ENCODE data around the gene CALHM1. TPM values are rescaled to one million over a fixed set of nuclear protein-coding genes. Genes with fewer than 3 reads are reported as not detected.

CALHM1 gene
- total and polyA plus RNA-seq, 2 of the 8 experiments (the other 6 are each of a cell fraction or from before 2014, with no cell fraction given) = 0.29 to 0.34 TPM

DNA sequence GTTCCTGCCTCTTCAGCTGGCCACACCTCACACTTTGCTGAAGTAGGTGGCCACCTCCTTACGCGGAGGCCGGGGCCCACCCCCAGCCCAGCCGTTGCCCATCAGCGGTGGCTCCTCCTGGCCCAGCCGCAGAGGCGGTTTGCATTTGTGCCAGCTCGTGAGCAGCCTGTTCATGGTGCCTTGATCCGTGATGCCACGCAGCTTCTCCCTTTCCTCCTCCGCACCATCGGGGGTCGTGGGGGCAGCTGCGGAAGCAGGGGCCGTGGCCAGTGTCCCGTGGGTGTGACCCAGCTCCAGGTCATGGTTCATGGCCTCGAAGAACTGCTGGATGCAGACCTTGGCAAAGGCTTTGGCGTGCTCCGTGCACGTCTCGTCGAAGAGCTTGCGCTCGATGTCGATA is 3.5 kb downstream of the CALHM1 start:
- POLR2A ChIA-PET (ENCODE audit: partially characterized antibody) = interaction anchor here (1.1 to 1.4 kb wide), 4 partner anchors 8 to 17 kb away, joined by 3 to 4 read pairs (median 3); no protein-coding TSS in a partner anchor
- H3K27me3 ChIP-seq (replicated peaks in 1 of 4; ENCODE audit: control insufficient read depth in 3 of 4, extremely low read depth in 1 of 4, insufficient read depth in 3 of 4, low read length in 3 of 4) = no peaks in the 10 kb centered on the region; a peak in 2 of 7 replicates
- no peaks in the 10 kb centered on the region for H3K79me1 ChIP-seq (ENCODE audit: low read depth, low read length)
- no peaks in the 10 kb centered on the region for H3K79me2 ChIP-seq (ENCODE audit: control insufficient read depth in 1 of 2, insufficient read depth in 2 of 2, low read length in 2 of 2)
- no peak overlapping the region for H2BK15ac ChIP-seq (ENCODE audit: low read length)
- 93% methylated on average over 23 of the region's 25 CpGs; no CpG with 5 or more reads in 1 of the 2 experiments for WGBS, 2 experiments (ENCODE audit: extremely low coverage in 1 of 2, insufficient coverage in 1 of 2, insufficient read length in 1 of 2, insufficient replicate concordance in 2 of 2, low coverage in 1 of 2, low lambda C conversion rate in 2 of 2, missing lambda C conversion rate in 1 of 2)
- no peak overlapping the region for H3K23ac ChIP-seq (ENCODE audit: insufficient read length)
- CTCF ChIA-PET (ENCODE audit: partially characterized antibody) = interaction anchor here (0.9 to 6.0 kb wide), 13 partner anchors 12 to 231 kb away, joined by 3 to 47 read pairs (median 4); partner anchors contain the start of gene CALHM3
- H3K9ac ChIP-seq (replicated peaks in 1 of 4; ENCODE audit: extremely low read depth in 1 of 4, low read depth in 3 of 4, low read length in 3 of 4) = no peak overlapping the region
- no peak overlapping the region for H3K18ac ChIP-seq (ENCODE audit: extremely low read depth, low read length)
- H2AFZ ChIP-seq (ENCODE audit: low read length) = no peak overlapping the region
- H2BK20ac ChIP-seq (ENCODE audit: low read length) = no peak overlapping the region
- H4K5ac ChIP-seq (ENCODE audit: insufficient read length, low read depth, low read length) = no peak overlapping the region
- no peak overlapping the region for H3K4me2 ChIP-seq (ENCODE audit: insufficient read depth in 1 of 2, low read depth in 2 of 2, low read length in 2 of 2)
- H3K27ac ChIP-seq (ENCODE audit: low read depth, low read length) = no peak overlapping the region
- H4K20me1 ChIP-seq (replicated peaks in 1 of 2; ENCODE audit: control insufficient read depth in 1 of 2, insufficient read depth in 2 of 2, low read length in 2 of 2) = no peaks in the 10 kb centered on the region
- FAIRE-seq = no peak
- H3K23me2 ChIP-seq (ENCODE audit: low read depth, low read length) = peaks cover 3% of the 10 kb centered on the region; the same call in 1 of the 2 replicates
- H2BK5ac ChIP-seq (ENCODE audit: low read depth, low read length) = no peak overlapping the region
- no peak overlapping the region for H3K14ac ChIP-seq (ENCODE audit: insufficient read length)
- no peak overlapping the region for H2AK5ac ChIP-seq (ENCODE audit: low read depth, low read length)
- no peak overlapping the region for H3K56ac ChIP-seq (replicated peaks; ENCODE audit: insufficient read length, low read depth, low read length)
- H4K91ac ChIP-seq (replicated peaks; ENCODE audit: insufficient read length, low read length) = no peak overlapping the region
- DNase-seq (ENCODE audit: low read depth in 1 of 2, low spot score in 2 of 2) = no peak
- no peak overlapping the region for H2BK120ac ChIP-seq (replicated peaks; ENCODE audit: low read depth, low read length)
- H3K36me3 ChIP-seq (ENCODE audit: control insufficient read depth in 2 of 4, insufficient read depth in 4 of 4, low read length in 3 of 4) = no peaks in the 10 kb centered on the region
- no peak overlapping the region for H3K4me3 ChIP-seq (ENCODE audit: extremely low read depth in 1 of 4, insufficient read depth in 2 of 4, low read depth in 3 of 4, low read length in 4 of 4)
- peaks cover 0 to 22% (median 11%) of the 10 kb centered on the region in 4 experiments; a peak in 5 of 7 replicates for H3K4me1 ChIP-seq (replicated peaks in 1 of 4; ENCODE audit: control insufficient read depth in 3 of 4, insufficient read depth in 4 of 4, low read length in 3 of 4)
- no peak overlapping the region for H2BK12ac ChIP-seq (ENCODE audit: low read depth, low read length)
- no peak overlapping the region for H3K4ac ChIP-seq (replicated peaks; ENCODE audit: insufficient read length, low read depth, low read length)
- no peaks in the 10 kb centered on the region for H3K9me3 ChIP-seq (ENCODE audit: insufficient read depth in 2 of 2, low read depth in 1 of 2, low read length in 1 of 2)
- H4K8ac ChIP-seq (ENCODE audit: extremely low read depth, insufficient read depth, low read length) = peak overlapping the region; percentile 17; the same call in 1 of the 2 replicates
- no peak for TF ChIP-seq CHD2 (IDR thresholded peaks at IDR 0.05; ENCODE audit: low read length)
- no peak for TF ChIP-seq TEAD4 (IDR thresholded peaks at IDR 0.05; ENCODE audit: low read depth, low read length)
- TF ChIP-seq FOSL1 (IDR thresholded peaks at IDR 0.05; ENCODE audit: insufficient read depth, low read depth, low read length) = no peak
- TF ChIP-seq ZNF274 (IDR thresholded peaks at IDR 0.05; ENCODE audit: borderline replicate concordance, extremely low read depth, low read length) = no peak
- TF ChIP-seq BACH1 (IDR thresholded peaks at IDR 0.05; ENCODE audit: low read length) = no peak
- no peak for TF ChIP-seq CREB1 (IDR thresholded peaks at IDR 0.05)
- no peak for TF ChIP-seq CEBPB (IDR thresholded peaks at IDR 0.05; ENCODE audit: low read depth, low read length)
- no peak for TF ChIP-seq KDM5A (IDR thresholded peaks at IDR 0.05; ENCODE audit: low read length)
- TF ChIP-seq YY1 (IDR thresholded peaks at IDR 0.05; ENCODE audit: low read depth, low read length) = no peak
- TF ChIP-seq CTCF (IDR thresholded peaks at IDR 0.05; ENCODE audit: control extremely low read depth in 1 of 3, insufficient read depth in 1 of 3, low read depth in 1 of 3, low read length in 3 of 3) = no peak
- no peak for TF ChIP-seq ASH2L (IDR thresholded peaks at IDR 0.05; ENCODE audit: low read length)
- no peak for TF ChIP-seq KDM1A (IDR thresholded peaks at IDR 0.05; ENCODE audit: borderline replicate concordance, low read length)
- TF ChIP-seq EZH2 (IDR thresholded peaks at IDR 0.05; ENCODE audit: low read depth, low read length, severe bottlenecking) = no peak

All from H1 (cell line).